Measurements from ENCODE around the gene PTPRC. TPM values are rescaled to one million over a fixed set of nuclear protein-coding genes. Genes with fewer than 3 reads are reported as not detected.

Gene PTPRC
- total RNA-seq, 1 experiment from 2014 or later = 0.25 TPM

GRCh38 chr1:198664068-198664788 lies 25.4 kb downstream of the PTPRC start:
- no peaks in the 10 kb centered on the region for H3K9me3 Mint-ChIP-seq (ENCODE audit: unreplicated experiment)
- H3K4me1 Mint-ChIP-seq (ENCODE audit: low read depth, unreplicated experiment) = peaks cover 4% of the 10 kb centered on the region
- no peaks in the 10 kb centered on the region for H3K36me3 ChIP-seq (ENCODE audit: control insufficient read depth, insufficient read depth, low read length)
- no peak overlapping the region for H3K27ac Mint-ChIP-seq (ENCODE audit: unreplicated experiment)
- ChIA-PET CTCF (no interaction called here), POLR2A (no interaction called here)
- TF ChIP-seq CTCF (IDR thresholded peaks at IDR 0.05; ENCODE audit: insufficient read depth in 1 of 2, low read depth in 1 of 2, low read length in 1 of 2, severe bottlenecking in 1 of 2, unreplicated experiment in 1 of 2) = no peak
- intact Hi-C loops (cut with micrococcal nuclease; ENCODE audit: unreplicated experiment) = no loop called here
- H3K4me1 ChIP-seq = no peaks in the 10 kb centered on the region
- no peak for DNase-seq
- no peak overlapping the region for H3K4me3 ChIP-seq (ENCODE audit: low read depth, low read length)
- no peaks in the 10 kb centered on the region for H3K27me3 ChIP-seq (replicated peaks; ENCODE audit: control insufficient read depth, insufficient read depth, low read length)
- H3K36me3 Mint-ChIP-seq (ENCODE audit: insufficient read depth, unreplicated experiment) = no peaks in the 10 kb centered on the region
- no peaks in the 10 kb centered on the region for H3K27me3 Mint-ChIP-seq (ENCODE audit: insufficient read depth, unreplicated experiment)
- no TSS peak for BruUV-seq (replicated peaks)
- no peak overlapping the region for H3K4me3 Mint-ChIP-seq (ENCODE audit: unreplicated experiment)
- no peaks in the 10 kb centered on the region for H3K9me3 ChIP-seq

- Histone ChIP-seq H3K9me3 (no peaks in the 10 kb centered on the region), H3K36me3 (ENCODE audit: control insufficient read depth, insufficient read depth, low read length) (no peaks in the 10 kb centered on the region), H3K4me3 (ENCODE audit: low read depth, low read length) (no peak overlapping the region), H3K4me1 (no peaks in the 10 kb centered on the region), H3K27me3 (replicated peaks; ENCODE audit: control insufficient read depth, insufficient read depth, low read length) (no peaks in the 10 kb centered on the region)
- Mint-ChIP-seq H3K27ac (ENCODE audit: unreplicated experiment) (no peak overlapping the region), H3K4me3 (ENCODE audit: unreplicated experiment) (no peak overlapping the region), H3K4me1 (ENCODE audit: low read depth, unreplicated experiment) (peaks cover 9% of the 10 kb centered on the region), H3K27me3 (ENCODE audit: insufficient read depth, unreplicated experiment) (no peaks in the 10 kb centered on the region), H3K9me3 (ENCODE audit: unreplicated experiment) (no peaks in the 10 kb centered on the region), H3K36me3 (ENCODE audit: insufficient read depth, unreplicated experiment) (no peaks in the 10 kb centered on the region)
- ChIA-PET POLR2A (no interaction called here), CTCF (no interaction called here)
- no peak for DNase-seq
- no TSS peak for BruUV-seq (replicated peaks)
- no peak for TF ChIP-seq CTCF (IDR thresholded peaks at IDR 0.05; ENCODE audit: insufficient read depth in 1 of 2, low read depth in 1 of 2, low read length in 1 of 2, severe bottlenecking in 1 of 2, unreplicated experiment in 1 of 2)
- intact Hi-C loops (cut with micrococcal nuclease; ENCODE audit: unreplicated experiment) = no loop called here
Measured at GRCh38 chr1:198667186-198667585, 28.3 kb downstream of the PTPRC start.

- intact Hi-C loops (cut with micrococcal nuclease; ENCODE audit: unreplicated experiment) = no loop called here
- Histone ChIP-seq H3K4me1 (no peaks in the 10 kb centered on the region), H3K36me3 (ENCODE audit: control insufficient read depth, insufficient read depth, low read length) (no peaks in the 10 kb centered on the region), H3K4me3 (ENCODE audit: low read depth, low read length) (no peak overlapping the region), H3K9me3 (no peaks in the 10 kb centered on the region), H3K27me3 (replicated peaks; ENCODE audit: control insufficient read depth, insufficient read depth, low read length) (no peaks in the 10 kb centered on the region)
- Mint-ChIP-seq H3K4me1 (ENCODE audit: low read depth, unreplicated experiment) (peaks cover 13% of the 10 kb centered on the region), H3K36me3 (ENCODE audit: insufficient read depth, unreplicated experiment) (no peaks in the 10 kb centered on the region), H3K27me3 (ENCODE audit: insufficient read depth, unreplicated experiment) (no peaks in the 10 kb centered on the region), H3K27ac (ENCODE audit: unreplicated experiment) (no peak overlapping the region), H3K9me3 (ENCODE audit: unreplicated experiment) (no peaks in the 10 kb centered on the region), H3K4me3 (ENCODE audit: unreplicated experiment) (no peak overlapping the region)
- ChIA-PET CTCF (interaction anchor here (0.6 kb wide), 1 partner anchor 51 kb away, joined by 4 read pairs; no protein-coding TSS in a partner anchor), POLR2A (no interaction called here)
- DNase-seq = no peak
- TF ChIP-seq CTCF (IDR thresholded peaks at IDR 0.05; ENCODE audit: insufficient read depth in 1 of 2, low read depth in 1 of 2, low read length in 1 of 2, severe bottlenecking in 1 of 2, unreplicated experiment in 1 of 2) = no peak
- BruUV-seq (replicated peaks) = no TSS peak
Measured at GRCh38 chr1:198667807-198668206, 29.0 kb downstream of the PTPRC start.
